Measurements from ENCODE around the gene NOL4L.

The NOL4L gene

GRCh38 chr20:32461836-32462600 is 123.1 kb downstream of the NOL4L start:
- DNase-seq = no peak

- DNase-seq = no peak
Measured at GRCh38 chr20:32460683-32461320, 124.3 kb downstream of the NOL4L start.

- DNase-seq = no peak
Measured at GRCh38 chr20:32460231-32460630, 124.9 kb downstream of the NOL4L start.

- DNase-seq = no peak
Measured at GRCh38 chr20:32458837-32459220, 126.3 kb downstream of the NOL4L start.

- peak in 2 of 56 donors; percentile 20 to 28 for DNase-seq
Measured at GRCh38 chr20:32458061-32458836, 126.9 kb downstream of the NOL4L start.

GRCh38 chr20:32457479-32457986 is 127.6 kb downstream of the NOL4L start:
- DNase-seq = peak in 51 of 56 donors; percentile 27 to 88 (median 68)

- DNase-seq = peak in 28 of 56 donors; percentile 9 to 73 (median 44)
Measured at GRCh38 chr20:32456869-32457478, 128.2 kb downstream of the NOL4L start.

- no peak for DNase-seq
Measured at GRCh38 chr20:32455901-32456701, 129.0 kb downstream of the NOL4L start.

GRCh38 chr20:32455171-32455900 is 129.8 kb downstream of the NOL4L start:
- DNase-seq = no peak

GRCh38 chr20:32454164-32455145 is 130.7 kb downstream of the NOL4L start:
- no peak for DNase-seq

- DNase-seq = no peak
Measured at GRCh38 chr20:32453467-32454163, 131.5 kb downstream of the NOL4L start.

- DNase-seq = no peak
Measured at GRCh38 chr20:32452776-32453466, 132.2 kb downstream of the NOL4L start.

GRCh38 chr20:32451682-32452461 is 133.3 kb downstream of the NOL4L start:
- no peak for DNase-seq

- no peak for DNase-seq
Measured at GRCh38 chr20:32451340-32451681, 133.8 kb downstream of the NOL4L start.

- no peak for DNase-seq
Measured at GRCh38 chr20:32450484-32451061, 134.6 kb downstream of the NOL4L start.

- DNase-seq = no peak
Measured at GRCh38 chr20:32449890-32450401, 135.2 kb downstream of the NOL4L start.

Data from nucleus accumbens (tissue), 56 donors.